ENCODE measurements around the gene LRCOL1. TPM values are rescaled to one million over a fixed set of nuclear protein-coding genes. Genes with fewer than 3 reads are reported as not detected.
"Not testable (repeated sequence)": the region's sequence is repeated elsewhere in the genome, so short reads cannot be mapped to it uniquely, and the experiment has no call there.

Gene LRCOL1
- total RNA-seq, 1 experiment from 2014 or later: not detected

- DNase-seq (ENCODE audit: low read depth): peak; percentile 73
These were observed 10.0 kb downstream of the LRCOL1 start for GRCh38 chr12:132600048-132601032.

GRCh38 chr12:132599502-132599901 lies 10.9 kb downstream of the LRCOL1 start:
- not testable (repeated sequence) for DNase-seq (ENCODE audit: low read depth)

- DNase-seq (ENCODE audit: low read depth): peak; percentile 64
These were observed 12.8 kb downstream of the LRCOL1 start for GRCh38 chr12:132597333-132598316.

- peak; percentile 75 for DNase-seq (ENCODE audit: low read depth)
These were observed 14.4 kb downstream of the LRCOL1 start for GRCh38 chr12:132596016-132596415.

- DNase-seq (ENCODE audit: low read depth): no peak
These were observed 15.2 kb downstream of the LRCOL1 start for GRCh38 chr12:132595183-132595582.

GRCh38 chr12:132593938-132594358 lies 16.4 kb downstream of the LRCOL1 start:
- DNase-seq (ENCODE audit: low read depth): peak; percentile 73

GRCh38 chr12:132593521-132593920 lies 16.9 kb downstream of the LRCOL1 start:
- DNase-seq (ENCODE audit: low read depth): no peak

GRCh38 chr12:132593071-132593470 lies 17.3 kb downstream of the LRCOL1 start:
- DNase-seq (ENCODE audit: low read depth): no peak

- no peak for DNase-seq (ENCODE audit: low read depth)
These were observed 18.0 kb downstream of the LRCOL1 start for GRCh38 chr12:132592282-132592970.

- DNase-seq (ENCODE audit: low read depth): no peak
These were observed 19.1 kb downstream of the LRCOL1 start for GRCh38 chr12:132591107-132591935.

- DNase-seq (ENCODE audit: low read depth): no peak
These were observed 21.3 kb downstream of the LRCOL1 start for GRCh38 chr12:132588821-132589669.

GRCh38 chr12:132588319-132588718 lies 22.1 kb downstream of the LRCOL1 start:
- no peak for DNase-seq (ENCODE audit: low read depth)

GRCh38 chr12:132587781-132588180 lies 22.6 kb downstream of the LRCOL1 start:
- no peak for DNase-seq (ENCODE audit: low read depth)

GRCh38 chr12:132586929-132587328 lies 23.5 kb downstream of the LRCOL1 start:
- DNase-seq (ENCODE audit: low read depth): no peak

- DNase-seq (ENCODE audit: low read depth): no peak
These were observed 25.2 kb downstream of the LRCOL1 start for GRCh38 chr12:132585177-132585576.

GRCh38 chr12:132584429-132584828 lies 26.0 kb downstream of the LRCOL1 start:
- DNase-seq (ENCODE audit: low read depth): no peak

- no peak for DNase-seq (ENCODE audit: low read depth)
These were observed 26.6 kb downstream of the LRCOL1 start for GRCh38 chr12:132583736-132584135.

GRCh38 chr12:132583411-132583710 lies 27.0 kb downstream of the LRCOL1 start:
- DNase-seq (ENCODE audit: low read depth): no peak

- no peak for DNase-seq (ENCODE audit: low read depth)
These were observed 27.6 kb downstream of the LRCOL1 start for GRCh38 chr12:132582582-132583410.

Measured in Daoy (cell line).